Endometrium (tissue), 2 donors: ENCODE data around the gene RNF167.

Experiments used
- FAIRE-seq: peaks from 2 replicates; lab custom pipeline; 2012; peaks lifted over from hg19 to GRCh38; lab: Jason Lieb, UNC
- donor health status: control.
- donor health status: control.

The RNF167 gene

GRCh38 chr17:4938688-4939545, 1.2 kb upstream of the RNF167 start:
- no peak for FAIRE-seq

GRCh38 chr17:4939546-4939795, 597 bp upstream of the RNF167 start:
- no peak for FAIRE-seq

- no peak for FAIRE-seq
These were observed 669 bp downstream of the RNF167 start for GRCh38 chr17:4940555-4941318.

GRCh38 chr17:4941319-4941610, 1.2 kb downstream of the RNF167 start:
- no peak for FAIRE-seq

- FAIRE-seq: no peak
These were observed 2.9 kb downstream of the RNF167 start for GRCh38 chr17:4942760-4943508.

- FAIRE-seq: no peak
These were observed 4.1 kb downstream of the RNF167 start for GRCh38 chr17:4944163-4944553.

GRCh38 chr17:4944554-4945175, 4.6 kb downstream of the RNF167 start:
- no peak for FAIRE-seq

GRCh38 chr17:4945176-4945943, 5.3 kb downstream of the RNF167 start:
- no peak for FAIRE-seq

GRCh38 chr17:4945944-4946280, 5.8 kb downstream of the RNF167 start:
- no peak for FAIRE-seq

- FAIRE-seq: no peak
These were observed 6.4 kb downstream of the RNF167 start for GRCh38 chr17:4946312-4946976.

- FAIRE-seq: no peak
These were observed 6.9 kb downstream of the RNF167 start for GRCh38 chr17:4947010-4947410.

- no peak for FAIRE-seq
These were observed 7.5 kb downstream of the RNF167 start for GRCh38 chr17:4947411-4948165.

- FAIRE-seq: no peak
These were observed 8.3 kb downstream of the RNF167 start, which contains the start of gene PFN1 for GRCh38 chr17:4948166-4948930. TSS of gene PFN1 (minus strand) at chr17:4948530. CDS start at chr17:4948394, 136 bp downstream.

- no peak for FAIRE-seq
These were observed 8.9 kb downstream of the RNF167 start for GRCh38 chr17:4948931-4949320.

- FAIRE-seq: no peak
These were observed 9.4 kb downstream of the RNF167 start for GRCh38 chr17:4949321-4950074.

GRCh38 chr17:4950075-4950745, 10.1 kb downstream of the RNF167 start:
- no peak for FAIRE-seq

GRCh38 chr17:4950746-4951204, 10.7 kb downstream of the RNF167 start, which contains the start of gene ENO3:
TSS of gene ENO3 (plus strand) at chr17:4951119. CDS start at chr17:4951830, 711 bp downstream.
- FAIRE-seq: no peak

GRCh38 chr17:4951486-4951885, 11.4 kb downstream of the RNF167 start:
- FAIRE-seq: no peak
